KMS-11 (cell line): ENCODE data around the gene AUTS2.

Experiments
- H2AFZ ChIP-seq: fragments of 200-600 bp; sonication (generic); 2 replicates; pipeline ENCODE4 v1.6.1; 2016; ENCODE audit warnings: antibody characterized with exemption, mixed run types, low read depth
- H3K27ac ChIP-seq: fragments of 200-600 bp; sonication (generic); 2 replicates; pipeline ENCODE4 v1.6.1; 2016; ENCODE audit warnings: mild to moderate bottlenecking, mixed run types
- H3K27me3 ChIP-seq: fragments of 200-600 bp; sonication (generic); 2 replicates; pipeline ENCODE4 v1.6.1; 2017; ENCODE audit warnings: mild to moderate bottlenecking, low read depth, mixed run types, moderate library complexity; ENCODE audit not compliant: insufficient read depth
- H3K36me3 ChIP-seq: fragments of 200-600 bp; sonication (generic); 2 replicates; pipeline ENCODE4 v1.6.1; 2017; ENCODE audit warnings: mild to moderate bottlenecking, mixed run types; ENCODE audit not compliant: insufficient read depth
- H3K4me1 ChIP-seq: fragments of 200-600 bp; sonication (generic); 2 replicates; pipeline ENCODE4 v1.6.1; 2016; ENCODE audit warnings: mild to moderate bottlenecking, low read depth, mixed run types; ENCODE audit not compliant: poor library complexity, severe bottlenecking
- H3K4me2 ChIP-seq: fragments of 200-600 bp; sonication (generic); 2 replicates; pipeline ENCODE4 v1.7.0; 2016; ENCODE audit warnings: mild to moderate bottlenecking, mixed run types
- H3K4me3 ChIP-seq: fragments of 200-600 bp; sonication (generic); IDR thresholded peaks from 2 replicates; pipeline ENCODE4 v1.6.1; 2017; ENCODE audit warnings: low read depth, low read length, mixed read lengths; ENCODE audit not compliant: insufficient read depth
- H3K79me2 ChIP-seq: fragments of 200-600 bp; sonication (generic); 2 replicates; pipeline ENCODE4 v1.6.1; 2016; ENCODE audit warnings: low read depth, mixed run types; ENCODE audit not compliant: insufficient read depth
- H3K9ac ChIP-seq: fragments of 200-600 bp; sonication (generic); 2 replicates; pipeline ENCODE4 v1.6.1; 2016; ENCODE audit warnings: mild to moderate bottlenecking, mixed run types
- H4K20me1 ChIP-seq: fragments of 200-600 bp; sonication (generic); 2 replicates; pipeline ENCODE4 v1.6.1; 2016; ENCODE audit warnings: mild to moderate bottlenecking, mixed run types; ENCODE audit not compliant: insufficient read depth
- TF ChIP-seq, protein P1 (sequence below): fragments of 200-600 bp; sonication (generic); conservative IDR thresholded peaks from 2 replicates; pipeline ENCODE4 v1.6.1; 2017; ENCODE audit warnings: low read depth, mild to moderate bottlenecking, antibody characterized with exemption, low read length, moderate library complexity, mixed read lengths

AUTS2 gene

DNA sequence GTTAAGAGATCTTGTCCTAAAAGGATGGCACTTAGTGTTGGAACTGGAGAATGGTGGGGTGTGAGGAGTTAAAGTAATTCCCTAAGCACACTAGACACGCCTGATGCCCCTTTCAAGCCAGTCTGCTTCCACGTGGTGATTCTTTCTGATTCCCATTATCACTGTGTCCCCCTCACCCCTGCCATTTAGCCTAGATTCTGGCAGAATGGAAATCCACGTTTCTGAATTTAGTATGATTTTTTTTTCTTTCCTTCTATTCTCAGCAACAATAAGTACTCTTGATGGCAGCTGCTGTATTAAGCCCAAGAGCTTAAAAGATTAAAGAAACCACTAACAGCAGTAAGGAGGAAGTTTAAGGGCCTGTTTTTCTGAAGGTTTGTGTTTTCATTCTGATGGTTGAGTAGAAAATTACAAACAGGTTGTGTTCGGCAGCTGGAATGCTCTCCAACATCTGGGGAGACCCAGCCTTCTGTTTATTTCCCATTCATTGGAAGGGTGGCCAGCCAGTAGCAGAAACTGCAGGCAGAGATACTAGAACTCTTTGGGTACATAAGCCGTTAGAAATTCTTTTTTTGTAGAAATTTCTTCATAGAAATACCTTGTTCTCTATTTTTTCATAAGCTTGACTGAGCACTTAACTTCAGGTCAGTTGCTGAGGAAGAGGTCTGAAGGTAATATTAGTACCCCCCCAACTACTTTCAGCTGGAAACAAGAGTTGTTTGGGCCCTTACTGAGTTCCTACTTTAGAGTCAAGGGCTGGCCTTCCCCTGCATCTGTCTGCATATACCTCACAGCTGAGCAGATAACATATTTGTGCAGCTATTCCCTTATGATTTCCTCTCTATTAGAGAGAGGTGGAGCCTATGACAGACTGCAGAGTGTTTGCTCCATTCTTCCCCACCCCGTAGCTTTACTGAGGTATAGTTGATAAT lies 355.1 kb downstream of the AUTS2 start:
- Histone ChIP-seq H4K20me1 (no peaks in the 10 kb centered on the region), H3K27me3 (no peaks in the 10 kb centered on the region), H3K4me3 (no peak overlapping the region), H2AFZ (no peak overlapping the region), H3K36me3 (no peaks in the 10 kb centered on the region), H3K27ac (no peak overlapping the region), H3K4me2 (no peak overlapping the region), H3K9ac (no peak overlapping the region), H3K4me1 (no peaks in the 10 kb centered on the region), H3K79me2 (no peaks in the 10 kb centered on the region)
- TF ChIP-seq, protein P1, sequence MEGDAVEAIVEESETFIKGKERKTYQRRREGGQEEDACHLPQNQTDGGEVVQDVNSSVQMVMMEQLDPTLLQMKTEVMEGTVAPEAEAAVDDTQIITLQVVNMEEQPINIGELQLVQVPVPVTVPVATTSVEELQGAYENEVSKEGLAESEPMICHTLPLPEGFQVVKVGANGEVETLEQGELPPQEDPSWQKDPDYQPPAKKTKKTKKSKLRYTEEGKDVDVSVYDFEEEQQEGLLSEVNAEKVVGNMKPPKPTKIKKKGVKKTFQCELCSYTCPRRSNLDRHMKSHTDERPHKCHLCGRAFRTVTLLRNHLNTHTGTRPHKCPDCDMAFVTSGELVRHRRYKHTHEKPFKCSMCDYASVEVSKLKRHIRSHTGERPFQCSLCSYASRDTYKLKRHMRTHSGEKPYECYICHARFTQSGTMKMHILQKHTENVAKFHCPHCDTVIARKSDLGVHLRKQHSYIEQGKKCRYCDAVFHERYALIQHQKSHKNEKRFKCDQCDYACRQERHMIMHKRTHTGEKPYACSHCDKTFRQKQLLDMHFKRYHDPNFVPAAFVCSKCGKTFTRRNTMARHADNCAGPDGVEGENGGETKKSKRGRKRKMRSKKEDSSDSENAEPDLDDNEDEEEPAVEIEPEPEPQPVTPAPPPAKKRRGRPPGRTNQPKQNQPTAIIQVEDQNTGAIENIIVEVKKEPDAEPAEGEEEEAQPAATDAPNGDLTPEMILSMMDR: no peak

DNA sequence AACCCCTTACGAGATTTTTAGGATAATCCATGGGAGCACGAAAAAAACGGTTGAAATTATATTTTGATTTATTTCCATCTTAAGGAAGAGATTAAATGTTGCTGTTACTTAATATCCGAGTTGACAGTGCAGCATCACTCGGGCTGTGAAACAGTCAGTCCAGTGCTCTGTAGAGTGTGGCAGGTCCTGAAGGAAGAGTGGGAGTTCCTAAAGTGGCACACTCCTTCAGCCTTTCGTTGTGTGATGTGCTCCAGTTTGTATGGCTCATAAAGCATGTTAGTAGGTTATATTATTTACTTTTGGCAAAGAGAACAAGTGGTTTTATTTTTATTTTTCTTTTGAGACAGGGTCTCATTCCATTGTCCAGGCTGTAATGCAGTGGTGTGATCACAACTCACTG lies 358.3 kb downstream of the AUTS2 start:
- no peak overlapping the region for H3K4me2 ChIP-seq
- TF ChIP-seq, protein P1: no peak
- H3K27me3 ChIP-seq: no peaks in the 10 kb centered on the region
- H2AFZ ChIP-seq: no peak overlapping the region
- H3K9ac ChIP-seq: no peak overlapping the region
- no peaks in the 10 kb centered on the region for H3K4me1 ChIP-seq
- no peak overlapping the region for H3K27ac ChIP-seq
- no peaks in the 10 kb centered on the region for H3K36me3 ChIP-seq
- H4K20me1 ChIP-seq: no peaks in the 10 kb centered on the region
- no peaks in the 10 kb centered on the region for H3K79me2 ChIP-seq
- H3K4me3 ChIP-seq: no peak overlapping the region

DNA sequence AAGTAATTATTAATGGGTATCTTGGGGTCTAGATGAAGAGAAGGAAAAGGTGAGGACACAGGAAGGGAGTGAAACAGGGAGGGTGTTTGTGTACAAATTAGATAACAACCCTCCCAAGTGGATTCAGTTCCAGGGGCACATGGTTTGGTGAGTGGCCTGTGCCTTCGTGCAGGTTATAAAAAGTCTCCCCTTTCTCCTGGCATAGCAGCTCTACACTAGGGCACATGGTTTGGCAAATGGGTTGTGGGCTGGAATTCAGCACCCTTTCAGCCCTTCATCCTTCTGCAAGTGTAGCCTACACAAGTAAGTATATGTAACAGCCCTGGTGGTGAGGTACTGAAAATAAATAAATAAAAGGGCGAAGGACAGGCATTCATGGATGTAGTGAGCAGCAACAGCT lies 359.4 kb downstream of the AUTS2 start:
- no peak overlapping the region for H3K4me2 ChIP-seq
- peaks cover 6% of the 10 kb centered on the region for H3K4me1 ChIP-seq
- TF ChIP-seq, protein P1: no peak
- no peaks in the 10 kb centered on the region for H3K36me3 ChIP-seq
- H3K9ac ChIP-seq: no peak overlapping the region
- no peaks in the 10 kb centered on the region for H3K79me2 ChIP-seq
- H2AFZ ChIP-seq: no peak overlapping the region
- no peaks in the 10 kb centered on the region for H3K27me3 ChIP-seq
- no peak overlapping the region for H3K4me3 ChIP-seq
- no peaks in the 10 kb centered on the region for H4K20me1 ChIP-seq
- no peak overlapping the region for H3K27ac ChIP-seq

DNA sequence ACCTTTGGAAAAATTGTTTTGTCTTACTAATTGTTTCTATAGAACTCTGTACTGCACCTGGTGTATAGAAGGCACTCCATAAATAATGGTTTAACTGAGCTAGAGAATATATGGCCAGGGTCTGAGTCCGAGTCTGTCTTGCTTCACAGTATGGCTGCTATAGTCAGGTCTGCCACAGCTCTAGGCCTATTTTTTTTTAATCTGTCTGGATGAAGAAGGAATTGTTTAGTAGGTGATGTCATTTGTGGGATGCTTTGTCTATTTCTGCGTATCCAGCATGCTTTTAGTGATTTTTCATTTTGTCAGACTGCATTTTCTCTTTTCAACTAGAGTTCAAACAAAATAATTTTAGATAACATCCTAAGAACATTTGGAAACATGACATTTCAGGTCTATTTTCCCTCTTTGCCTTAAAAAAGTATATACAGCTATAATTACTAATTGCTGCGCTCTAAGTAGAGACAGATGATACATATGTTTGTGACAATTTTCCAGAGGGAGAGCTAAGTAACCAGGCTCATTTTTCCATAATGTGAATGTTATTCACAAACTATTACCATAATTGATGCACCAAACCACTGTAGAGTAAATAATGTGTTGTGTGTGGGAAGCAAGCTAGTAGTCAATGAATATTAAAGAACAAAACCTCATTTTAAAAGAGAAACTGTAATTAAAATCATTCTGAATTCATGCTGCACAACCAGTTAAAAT lies 361.7 kb downstream of the AUTS2 start:
- TF ChIP-seq, protein P1: no peak
- Histone ChIP-seq H3K4me1 (peaks cover 17% of the 10 kb centered on the region), H2AFZ (no peak overlapping the region), H3K36me3 (no peaks in the 10 kb centered on the region), H3K27ac (no peak overlapping the region), H3K27me3 (no peaks in the 10 kb centered on the region), H3K79me2 (no peaks in the 10 kb centered on the region), H3K4me2 (no peak overlapping the region), H4K20me1 (no peaks in the 10 kb centered on the region), H3K4me3 (no peak overlapping the region), H3K9ac (no peak overlapping the region)
